K562 (cell line): ENCODE data around the gene ZNRD2. TPM values are rescaled to one million over a fixed set of nuclear protein-coding genes. Genes with fewer than 3 reads are reported as not detected.
A peak's percentile ranks its signal among the peaks of the same experiment; 100 is the strongest.

ENCODE experiments used
- ETV6 ChIP-seq, 3 experiments: fragments of 150-350 bp in 1 of 3; sonication (generic) in 1 of 3; formaldehyde crosslinking in 1 of 3; IDR thresholded peaks; 2 replicates each; pipeline versions ENCODE4 v1.6.1 to v1.8.0; 2014 to 2022; ENCODE audit warnings: borderline replicate concordance in 2 of 3, low read depth in 2 of 3, antibody characterized with exemption in 1 of 3, low read length in 1 of 3, mild to moderate bottlenecking in 1 of 3, missing genetic modification reagents in 1 of 3
- FIP1L1 ChIP-seq: fragments of 200-400 bp; formaldehyde crosslinking; IDR thresholded peaks from 2 replicates; pipeline ENCODE4 v1.6.1; 2018; ENCODE audit warnings: mild to moderate bottlenecking, low read depth, low read length; ENCODE audit not compliant: poor library complexity, severe bottlenecking
- MAFK ChIP-seq: IDR thresholded peaks from 2 replicates; pipeline ENCODE4 v1.6.1; 2011; ENCODE audit warnings: low read length, improper control_type of control experiment
- POLR2B ChIP-seq: fragments of 450-650 bp; IDR thresholded peaks from 2 replicates; pipeline ENCODE4 v1.6.1; 2018; ENCODE audit warnings: low read depth; ENCODE audit not compliant: partially characterized antibody
- REST ChIP-seq, 2 experiments: fragments of 450-650 bp; formaldehyde crosslinking in 1 of 2; IDR thresholded peaks; 2 replicates each; pipeline versions ENCODE4 v1.4.0 to v1.6.1; 2014 to 2020; ENCODE audit warnings: mild to moderate bottlenecking in 2 of 2, borderline replicate concordance in 1 of 2, low read depth in 1 of 2
- SMAD4 ChIP-seq: fragments of 250-450 bp; sonication (Bioruptor Pico); conservative IDR thresholded peaks from 2 replicates; pipeline ENCODE4 v1.8.0; 2021; ENCODE audit warnings: inconsistent platforms, mild to moderate bottlenecking, moderate library complexity
- ZBTB8A ChIP-seq: fragments of 450-650 bp; IDR thresholded peaks from 2 replicates; pipeline ENCODE4 v1.6.1; 2018; ENCODE audit warnings: mild to moderate bottlenecking, moderate library complexity; ENCODE audit not compliant: partially characterized antibody
- ZFX ChIP-seq: sonication (generic); formaldehyde crosslinking; IDR thresholded peaks from 2 replicates; pipeline ENCODE4 v1.8.0; 2022; ENCODE audit warnings: mild to moderate bottlenecking, missing genetic modification reagents, moderate library complexity
- ZNF121 ChIP-seq: sonication (generic); formaldehyde crosslinking; conservative IDR thresholded peaks from 2 replicates; pipeline ENCODE4 v1.8.0; 2022; ENCODE audit warnings: missing genetic modification reagents
- polyA plus RNA-seq, 8 experiments: library from polyadenylated mRNA; depleted of rRNA in 4 of 8; stranded (reverse) in 5 of 8; unstranded in 3 of 8; fragments of >200 nt; fragmentation: Nextera tagmentation in 2 of 8; fragmentation: Illumina TruSeq in 1 of 8; extraction: Ambion mirVana in 2 of 8; extraction: Trizol in 1 of 8; gene quantifications; 2 replicates each; pipeline versions ENCODE4 v1.2.1 to v1.2.3, GENCODE V29; 2011 to 2014; ENCODE audit warnings: inconsistent platforms in 1 of 8, missing spikeins in 1 of 8
- total RNA-seq, 7 experiments: library from RNA; depleted of rRNA in 6 of 7; stranded (reverse); fragments of >200 nt in 6 of 7; fragmentation: Illumina TruSeq in 2 of 7; extraction: Trizol in 2 of 7; gene quantifications; 2 replicates each; pipeline versions ENCODE4 v1.2.1 to v1.2.3, GENCODE V29; 2011 to 2021; ENCODE audit warnings: low replicate concordance in 1 of 7
- TF ChIP-seq, protein P1 (sequence below): sonication (generic); formaldehyde crosslinking; IDR thresholded peaks from 2 replicates; pipeline ENCODE4 v1.8.0; 2022; ENCODE audit warnings: mild to moderate bottlenecking, missing genetic modification reagents
- TF ChIP-seq, protein P2 (sequence below): sonication (generic); formaldehyde crosslinking; IDR thresholded peaks from 2 replicates; pipeline ENCODE4 v1.8.0; 2022; ENCODE audit warnings: mild to moderate bottlenecking, missing genetic modification reagents
- TF ChIP-seq, protein P3 (sequence below): sonication (generic); formaldehyde crosslinking; IDR thresholded peaks from 2 replicates; pipeline ENCODE4 v1.9.0; 2022; ENCODE audit warnings: mild to moderate bottlenecking, missing genetic modification reagents

The ZNRD2 gene
- total and polyA plus RNA-seq, 9 of the 15 experiments (the other 6 are each of a cell fraction or from before 2014, with no cell fraction given), result 13.4 to 129 (median 60.4) TPM

DNA sequence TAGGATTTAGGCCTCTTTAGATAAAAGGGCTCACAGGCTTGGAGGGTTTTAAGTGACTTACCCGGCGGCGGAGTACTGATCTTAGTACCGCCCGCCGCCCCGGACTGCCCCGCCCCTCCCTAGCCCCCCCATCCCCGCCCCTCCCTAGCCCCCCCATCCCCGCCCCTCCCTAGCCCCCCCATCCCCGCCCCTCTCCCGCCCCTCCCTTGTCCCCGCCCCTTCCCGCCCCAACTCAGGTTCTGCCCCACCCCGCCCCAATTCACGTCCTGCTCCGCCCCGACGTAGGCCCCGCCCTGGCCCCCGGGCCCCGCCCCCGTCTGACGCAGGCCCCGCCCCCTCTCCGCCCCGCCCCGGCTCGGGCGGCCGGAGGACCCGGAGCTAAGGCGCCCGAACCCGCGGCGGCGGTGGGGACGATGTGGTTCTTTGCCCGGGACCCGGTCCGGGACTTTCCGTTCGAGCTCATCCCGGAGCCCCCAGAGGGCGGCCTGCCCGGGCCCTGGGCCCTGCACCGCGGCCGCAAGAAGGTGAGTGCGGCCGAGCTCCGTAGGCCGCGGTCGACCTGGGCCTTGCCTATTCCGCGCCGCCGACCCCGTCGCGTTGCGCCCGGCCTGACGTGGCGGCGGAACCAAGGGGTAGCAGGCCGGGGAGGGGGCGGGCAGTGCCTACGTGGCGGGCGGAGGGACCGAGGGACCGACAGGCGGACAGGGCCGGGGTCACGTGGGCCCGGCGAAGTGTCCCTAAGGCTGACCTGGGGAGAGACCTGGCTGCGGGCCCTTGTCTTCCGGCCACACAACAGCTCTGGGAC is 45.3 kb upstream of the ZNRD2 start, which contains the start of gene SCYL1 (continued):
- peak; percentile 35 for TF ChIP-seq REST (IDR thresholded peaks at IDR 0.05; ENCODE audit: borderline replicate concordance)
- TF ChIP-seq REST (CRISPR knock-in tag; IDR thresholded peaks at IDR 0.05; ENCODE audit: low read depth), result peak; percentile 63
- TF ChIP-seq MAFK, result no peak
- peak; percentile 65 for TF ChIP-seq SMAD4 (CRISPR knock-in tag)
- TF ChIP-seq POLR2B, result peak; percentile 32
- TF ChIP-seq ZFX (CRISPR knock-in tag), result peak; percentile 100
- peak; percentile 67 for TF ChIP-seq FIP1L1
- TF ChIP-seq ZNF121 (CRISPR knock-in tag), result no peak
- TF ChIP-seq, protein P1, sequence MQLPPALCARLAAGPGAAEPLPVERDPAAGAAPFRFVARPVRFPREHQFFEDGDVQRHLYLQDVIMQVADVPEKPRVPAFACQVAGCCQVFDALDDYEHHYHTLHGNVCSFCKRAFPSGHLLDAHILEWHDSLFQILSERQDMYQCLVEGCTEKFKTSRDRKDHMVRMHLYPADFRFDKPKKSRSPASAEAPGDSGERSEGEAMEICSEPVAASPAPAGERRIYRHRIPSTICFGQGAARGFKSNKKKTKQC (CRISPR knock-in tag), result peak; percentile 85
- TF ChIP-seq, protein P2, sequence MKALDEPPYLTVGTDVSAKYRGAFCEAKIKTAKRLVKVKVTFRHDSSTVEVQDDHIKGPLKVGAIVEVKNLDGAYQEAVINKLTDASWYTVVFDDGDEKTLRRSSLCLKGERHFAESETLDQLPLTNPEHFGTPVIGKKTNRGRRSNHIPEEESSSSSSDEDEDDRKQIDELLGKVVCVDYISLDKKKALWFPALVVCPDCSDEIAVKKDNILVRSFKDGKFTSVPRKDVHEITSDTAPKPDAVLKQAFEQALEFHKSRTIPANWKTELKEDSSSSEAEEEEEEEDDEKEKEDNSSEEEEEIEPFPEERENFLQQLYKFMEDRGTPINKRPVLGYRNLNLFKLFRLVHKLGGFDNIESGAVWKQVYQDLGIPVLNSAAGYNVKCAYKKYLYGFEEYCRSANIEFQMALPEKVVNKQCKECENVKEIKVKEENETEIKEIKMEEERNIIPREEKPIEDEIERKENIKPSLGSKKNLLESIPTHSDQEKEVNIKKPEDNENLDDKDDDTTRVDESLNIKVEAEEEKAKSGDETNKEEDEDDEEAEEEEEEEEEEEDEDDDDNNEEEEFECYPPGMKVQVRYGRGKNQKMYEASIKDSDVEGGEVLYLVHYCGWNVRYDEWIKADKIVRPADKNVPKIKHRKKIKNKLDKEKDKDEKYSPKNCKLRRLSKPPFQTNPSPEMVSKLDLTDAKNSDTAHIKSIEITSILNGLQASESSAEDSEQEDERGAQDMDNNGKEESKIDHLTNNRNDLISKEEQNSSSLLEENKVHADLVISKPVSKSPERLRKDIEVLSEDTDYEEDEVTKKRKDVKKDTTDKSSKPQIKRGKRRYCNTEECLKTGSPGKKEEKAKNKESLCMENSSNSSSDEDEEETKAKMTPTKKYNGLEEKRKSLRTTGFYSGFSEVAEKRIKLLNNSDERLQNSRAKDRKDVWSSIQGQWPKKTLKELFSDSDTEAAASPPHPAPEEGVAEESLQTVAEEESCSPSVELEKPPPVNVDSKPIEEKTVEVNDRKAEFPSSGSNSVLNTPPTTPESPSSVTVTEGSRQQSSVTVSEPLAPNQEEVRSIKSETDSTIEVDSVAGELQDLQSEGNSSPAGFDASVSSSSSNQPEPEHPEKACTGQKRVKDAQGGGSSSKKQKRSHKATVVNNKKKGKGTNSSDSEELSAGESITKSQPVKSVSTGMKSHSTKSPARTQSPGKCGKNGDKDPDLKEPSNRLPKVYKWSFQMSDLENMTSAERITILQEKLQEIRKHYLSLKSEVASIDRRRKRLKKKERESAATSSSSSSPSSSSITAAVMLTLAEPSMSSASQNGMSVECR, result peak; percentile 79
- TF ChIP-seq, protein P3, sequence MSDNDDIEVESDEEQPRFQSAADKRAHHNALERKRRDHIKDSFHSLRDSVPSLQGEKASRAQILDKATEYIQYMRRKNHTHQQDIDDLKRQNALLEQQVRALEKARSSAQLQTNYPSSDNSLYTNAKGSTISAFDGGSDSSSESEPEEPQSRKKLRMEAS (CRISPR knock-in tag), result peak; percentile 47; the same call in 1 of the 2 replicates
- no peak for TF ChIP-seq ETV6 (IDR thresholded peaks at IDR 0.05; ENCODE audit: borderline replicate concordance in 1 of 2, low read depth in 2 of 2, low read length in 1 of 2)
- no peak for TF ChIP-seq ETV6 (CRISPR knock-in tag; IDR thresholded peaks at IDR 0.05; ENCODE audit: borderline replicate concordance)
- no peak for TF ChIP-seq ZBTB8A
